ENCODE measurements around the gene COPB2.
"Not testable (repeated sequence)": the region's sequence is repeated elsewhere in the genome, so short reads cannot be mapped to it uniquely, and the experiment has no call there.

COPB2 gene

DNA sequence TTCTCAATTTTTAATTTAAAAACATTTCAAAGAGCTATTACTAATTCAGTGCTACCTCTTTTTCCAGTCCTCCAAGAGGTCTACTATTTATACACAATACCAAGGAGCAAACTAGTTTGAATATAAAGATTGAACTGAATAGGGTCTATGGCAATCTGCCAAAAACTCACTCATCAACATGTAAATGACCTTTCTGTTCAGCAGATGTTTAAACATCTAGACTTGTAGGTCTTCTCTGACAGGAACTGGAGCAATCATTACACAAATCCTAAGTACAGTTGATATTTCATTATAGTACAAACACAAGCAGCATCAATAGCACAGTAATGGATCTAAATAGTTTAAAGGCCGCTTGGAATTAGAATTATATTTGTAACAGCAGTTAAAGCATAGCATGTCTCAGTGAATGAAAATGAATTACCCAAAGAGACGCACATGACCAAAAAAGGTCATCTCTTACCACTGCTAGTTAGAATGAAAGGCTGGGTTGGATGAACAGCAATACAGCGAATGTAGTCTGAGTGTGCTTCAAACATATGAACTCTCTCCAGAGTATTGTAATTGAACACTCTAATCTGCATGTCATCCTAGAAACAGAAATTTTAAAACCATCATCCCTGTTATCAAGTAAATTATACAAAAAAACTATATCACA, 10.7 kb downstream of the COPB2 start:
- DNase-seq, result no peak

DNA sequence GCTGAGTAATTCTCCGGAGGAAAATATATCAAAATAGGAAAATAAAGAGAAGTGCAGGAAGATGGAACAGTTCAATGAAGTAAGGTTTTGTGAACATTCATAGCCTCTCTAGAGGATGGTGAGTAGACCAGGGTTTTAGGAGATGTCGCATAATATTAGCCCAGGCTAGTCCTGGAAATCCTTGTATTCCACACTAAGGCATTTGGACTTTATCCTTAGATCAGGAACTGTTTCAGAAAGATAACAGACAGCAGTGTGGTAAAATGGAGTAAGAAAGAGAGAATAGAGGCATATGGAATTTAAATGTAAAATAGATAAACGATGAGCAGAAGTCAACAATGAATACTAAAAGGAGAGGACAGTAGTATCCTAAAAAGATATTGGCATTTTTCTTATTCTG, 12.1 kb downstream of the COPB2 start:
- DNase-seq, result no peak

DNA sequence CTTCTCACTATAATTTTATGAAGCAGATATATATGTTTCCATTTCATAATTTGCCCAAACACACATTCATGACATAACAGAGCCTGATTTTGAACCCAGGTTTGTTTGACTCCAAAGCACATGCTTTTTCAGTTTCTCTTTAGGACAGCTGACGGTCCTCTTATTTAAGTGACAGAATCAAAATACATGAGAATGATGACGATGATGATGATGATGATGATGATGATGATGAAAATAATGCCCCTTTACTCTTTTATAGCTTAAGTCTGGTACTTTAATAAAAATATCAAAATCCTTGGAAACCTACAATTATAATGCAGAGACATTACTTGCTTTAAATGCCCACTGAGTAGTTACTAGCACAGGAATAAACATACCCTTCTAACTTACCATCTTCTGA, 15.3 kb downstream of the COPB2 start:
- DNase-seq, result no peak

DNA sequence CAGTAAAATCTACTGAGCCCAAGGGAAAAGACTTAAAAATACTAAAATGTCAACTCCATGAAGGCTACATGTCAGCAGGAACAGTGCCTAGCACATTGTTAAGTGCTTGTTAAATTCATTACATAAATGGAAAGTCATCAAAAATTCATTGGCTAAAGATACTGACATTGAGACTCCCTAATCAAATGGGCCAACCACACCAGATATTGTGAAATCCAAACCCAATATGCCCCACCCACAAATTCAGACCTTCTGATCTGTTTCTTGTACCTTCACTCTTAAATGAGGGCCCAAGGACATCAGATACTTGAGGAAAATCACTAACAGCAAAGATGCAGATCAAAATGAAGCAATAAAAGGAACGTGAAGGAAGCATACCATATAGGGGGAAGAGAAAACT, 24.9 kb downstream of the COPB2 start:
- no peak for DNase-seq

DNA sequence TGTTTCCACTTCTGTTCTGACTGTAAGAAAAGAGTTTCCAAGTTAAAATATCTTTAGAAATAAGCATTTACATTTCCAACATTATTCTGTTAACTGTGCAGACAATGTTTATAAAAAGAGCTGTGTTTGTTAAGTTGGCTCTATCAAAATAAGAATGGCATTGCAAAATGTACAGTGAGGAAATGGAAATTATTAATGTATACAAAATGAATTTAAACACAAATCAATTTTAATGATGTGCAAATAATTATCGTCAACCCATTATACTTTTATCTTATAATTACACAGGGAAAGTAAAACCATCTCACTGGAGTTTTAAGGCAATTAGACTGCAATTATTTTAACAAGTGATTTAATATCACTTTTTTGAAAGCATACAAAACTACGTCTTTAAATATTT, 28.2 kb downstream of the COPB2 start:
- DNase-seq, result no peak

DNA sequence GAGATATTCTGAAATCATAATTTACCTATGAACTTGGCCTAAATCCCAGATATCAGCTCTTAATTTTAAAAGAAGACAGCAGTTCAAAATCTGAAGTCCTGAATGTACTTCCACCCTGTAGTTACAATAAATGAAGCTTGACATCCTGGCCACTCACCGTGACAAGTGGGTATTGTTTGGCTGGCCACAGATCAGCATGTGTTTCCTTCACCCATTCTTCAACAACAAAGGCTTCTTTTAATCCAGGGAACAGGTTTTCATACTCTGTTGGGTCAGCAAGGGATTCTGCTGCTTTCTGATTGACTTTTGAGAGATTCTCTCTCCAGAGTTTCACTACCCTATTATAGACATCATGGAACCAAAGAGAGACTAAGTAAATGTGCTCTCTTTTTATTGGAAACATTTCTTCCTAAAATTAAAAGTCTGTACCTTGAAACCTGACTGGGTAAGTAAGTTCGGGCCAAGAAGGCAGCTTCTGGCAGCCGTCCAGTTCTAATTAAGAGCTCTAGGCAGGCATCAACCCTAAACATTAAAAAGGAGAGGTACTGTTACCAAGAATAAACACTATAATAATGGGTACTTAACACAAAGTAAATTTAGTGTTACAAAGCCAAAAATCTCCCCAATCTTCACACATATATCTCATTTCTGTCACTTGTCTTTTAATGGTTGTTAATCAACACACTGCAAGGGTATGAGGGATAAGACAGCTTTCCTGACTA, 30.4 kb downstream of the COPB2 start:
- no peak for DNase-seq

DNA sequence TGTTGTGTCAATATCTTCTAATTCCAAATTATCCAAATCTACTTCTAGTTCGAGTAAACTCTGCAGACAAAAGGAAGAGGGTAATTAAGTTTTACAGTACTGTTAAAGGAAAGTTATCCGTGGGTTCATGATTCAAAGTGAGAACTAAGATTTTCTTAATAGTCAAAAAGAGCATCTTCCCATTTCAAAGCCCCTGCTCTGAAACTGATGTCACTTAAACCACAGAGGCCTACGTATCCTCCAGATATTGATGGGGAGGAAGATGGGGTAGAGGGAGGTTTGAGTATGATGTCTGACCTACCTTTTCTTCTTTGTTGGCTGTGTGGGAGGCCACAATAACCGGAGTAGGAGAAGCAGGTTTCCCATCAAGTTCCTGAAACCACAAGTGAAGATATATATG, 31.5 kb downstream of the COPB2 start:
- no peak for DNase-seq

DNA sequence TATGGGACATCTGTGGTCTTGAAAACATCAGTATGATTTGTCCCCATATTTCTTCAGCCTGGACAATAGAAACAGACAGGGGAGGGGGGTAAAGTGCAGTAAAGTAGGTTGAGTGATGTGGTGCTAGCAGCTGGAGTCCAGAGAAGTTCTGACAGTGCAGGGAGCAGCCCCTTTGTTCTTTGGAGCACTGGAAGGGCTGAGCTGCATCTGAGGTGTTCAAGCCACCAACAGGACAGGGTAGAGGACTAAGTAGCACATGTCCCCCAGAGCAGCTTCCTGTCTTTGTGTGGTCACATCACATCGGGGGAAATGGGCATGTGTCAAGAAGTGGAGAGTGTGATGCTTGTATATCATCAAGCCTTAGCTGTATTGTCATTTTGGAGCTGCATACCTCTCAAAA, 33.6 kb downstream of the COPB2 start:
- DNase-seq, result no peak

DNA sequence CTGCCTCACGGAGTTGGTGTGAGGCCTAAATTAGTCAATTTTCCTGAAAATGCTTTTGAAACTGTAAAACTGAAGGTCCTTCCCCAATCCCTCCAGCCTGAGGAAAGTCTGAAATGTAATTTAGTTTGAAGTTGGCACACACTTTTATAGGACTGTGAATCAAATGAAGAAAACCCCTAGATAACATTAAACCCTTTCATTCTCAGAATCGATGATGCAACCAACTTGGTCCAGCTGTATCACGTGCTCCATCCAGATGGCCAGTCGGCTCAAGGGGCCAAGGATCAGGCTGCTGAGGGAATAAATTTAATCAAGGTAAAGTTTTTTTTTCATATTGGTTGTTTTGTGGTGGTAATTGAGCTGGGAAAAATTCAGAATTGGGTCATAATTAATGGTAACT, 34.0 kb downstream of the COPB2 start:
- DNase-seq, result no peak

DNA sequence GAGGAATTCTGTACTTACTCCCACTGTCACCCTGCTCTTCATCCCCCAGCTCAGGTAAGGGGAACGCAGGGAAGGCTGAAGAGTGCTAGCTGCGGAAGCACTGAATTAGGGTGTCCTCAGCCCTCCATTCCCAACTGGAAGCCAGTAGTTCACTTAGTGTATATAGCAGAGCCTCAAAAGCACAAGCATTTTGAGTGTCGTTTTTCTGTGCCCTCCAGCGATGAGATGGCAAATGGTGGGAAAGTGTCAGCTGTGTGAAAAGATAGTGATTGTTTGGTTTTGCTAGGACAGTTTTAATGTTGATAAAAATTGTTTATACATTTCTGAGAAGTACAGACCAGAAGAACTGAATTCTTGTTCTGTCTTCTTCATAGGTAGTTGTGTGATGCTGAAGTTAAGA, 34.8 kb downstream of the COPB2 start:
- no peak for DNase-seq

DNA sequence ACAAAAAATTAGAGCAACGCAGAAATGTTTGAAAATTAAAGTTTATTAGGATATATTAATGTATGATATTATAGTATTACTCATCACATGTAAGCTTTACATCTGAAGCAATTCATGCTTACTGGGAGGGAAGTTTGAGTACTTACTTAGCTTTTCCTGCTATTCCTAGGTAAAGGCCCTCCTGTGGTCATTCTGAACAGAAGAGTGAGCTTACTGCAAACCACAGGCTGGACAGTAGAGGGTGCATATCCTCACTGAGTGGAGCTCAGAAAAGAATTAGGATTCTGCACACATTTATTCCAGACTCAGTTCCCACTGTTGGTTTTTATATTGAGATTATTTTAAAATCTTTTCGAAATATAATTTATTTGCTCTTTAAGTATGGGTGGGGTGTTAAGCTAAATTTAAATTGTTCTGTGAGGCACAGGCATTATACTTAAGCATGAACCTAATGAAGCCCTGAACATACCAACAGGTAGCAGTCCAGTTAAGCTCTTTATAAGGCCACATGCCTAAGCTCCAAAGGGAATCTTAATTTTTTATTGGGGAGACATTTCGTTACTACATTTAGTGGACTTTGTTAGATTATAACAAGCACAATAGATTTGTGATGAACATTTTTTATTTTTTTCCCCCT, 35.4 kb downstream of the COPB2 start:
- DNase-seq, result peak; percentile 22 to 23

DNA sequence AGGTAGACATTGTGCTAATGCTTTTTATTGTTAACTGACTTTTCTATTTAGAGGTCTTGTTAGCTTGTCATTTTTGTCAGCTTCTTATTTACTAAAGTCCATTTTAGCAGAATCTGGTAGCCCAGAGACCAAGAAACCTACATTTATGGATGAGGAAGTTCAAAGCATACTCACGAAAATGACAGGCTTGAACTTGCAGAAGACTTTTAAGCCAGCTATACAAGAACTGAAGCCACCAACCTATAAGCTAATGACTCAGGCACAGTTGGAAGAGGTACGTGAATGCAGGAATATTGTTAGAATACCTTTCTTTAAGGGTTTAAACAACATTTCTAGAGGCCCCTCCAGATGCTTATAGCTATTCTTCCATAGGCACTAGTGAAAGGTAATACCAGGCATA, 42.7 kb downstream of the COPB2 start:
- no peak for DNase-seq

DNA sequence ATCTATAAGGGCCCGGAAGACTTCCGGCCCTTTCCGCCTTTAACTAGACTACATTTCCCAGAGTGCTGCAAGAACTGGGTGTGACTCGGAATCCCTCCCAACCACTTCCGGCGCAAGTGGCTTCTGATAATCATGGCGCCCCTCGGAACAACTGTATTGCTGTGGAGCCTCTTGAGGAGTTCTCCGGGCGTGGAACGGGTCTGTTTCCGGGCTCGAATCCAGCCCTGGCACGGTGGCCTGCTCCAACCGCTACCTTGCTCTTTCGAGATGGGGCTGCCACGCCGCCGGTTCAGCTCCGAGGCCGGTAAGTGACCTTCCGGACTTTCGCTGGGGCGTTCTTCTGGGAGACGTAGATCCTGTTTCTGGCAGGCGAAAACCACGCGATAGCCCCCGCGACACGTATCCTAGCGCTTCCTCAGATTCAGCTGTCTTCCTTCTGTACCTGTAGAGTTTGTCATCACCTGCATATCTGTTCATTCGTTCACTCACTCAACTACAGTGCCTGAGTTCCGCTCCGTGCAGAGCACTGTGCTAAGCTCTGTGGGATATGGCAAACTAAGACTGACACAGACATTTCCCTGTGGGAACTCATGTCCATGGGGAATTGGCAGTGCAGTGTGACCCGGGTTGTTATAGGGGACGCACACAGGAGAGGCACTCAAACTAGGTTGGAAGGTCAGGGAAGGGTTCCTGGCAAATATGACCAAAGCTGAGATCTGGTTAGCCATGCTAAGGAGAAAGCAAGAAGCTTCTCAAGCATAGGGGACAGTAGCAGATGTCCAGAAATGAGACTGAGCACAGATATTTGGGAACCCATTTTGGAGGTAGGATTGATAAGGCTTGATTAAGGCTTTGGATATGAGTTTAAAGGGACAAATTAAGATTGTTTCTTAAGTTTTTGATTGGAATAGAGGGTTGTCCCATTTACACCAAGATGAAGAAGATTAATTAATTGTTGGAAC, 45.3 kb downstream of the COPB2 start, which contains the start of gene MRPS22:
TSS of gene MRPS22 (plus strand) at position 126 of the 962 bp plus-strand sequence. CDS start at position 133, 7 bp downstream.
- DNase-seq, result peak; percentile 82 to 85

DNA sequence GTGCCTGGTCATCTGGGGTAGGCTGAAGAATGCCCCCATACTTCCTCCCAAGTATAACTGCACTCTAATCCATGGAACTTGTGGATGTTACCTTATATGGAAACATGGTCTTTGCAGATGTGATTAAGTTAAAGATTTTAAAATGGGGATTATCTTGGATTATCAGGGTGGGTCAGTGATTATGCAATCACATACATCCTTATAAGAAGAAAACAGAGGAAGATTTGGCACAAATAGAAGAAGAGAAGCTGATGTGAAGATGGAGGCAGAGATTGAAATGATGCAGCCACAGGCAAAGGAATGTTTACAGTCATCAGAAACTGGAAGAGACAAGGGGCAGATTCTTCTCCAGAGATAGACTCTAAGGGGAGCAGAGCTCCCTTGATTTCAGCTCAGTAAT, 47.4 kb downstream of the COPB2 start:
- DNase-seq, result no peak

DNA sequence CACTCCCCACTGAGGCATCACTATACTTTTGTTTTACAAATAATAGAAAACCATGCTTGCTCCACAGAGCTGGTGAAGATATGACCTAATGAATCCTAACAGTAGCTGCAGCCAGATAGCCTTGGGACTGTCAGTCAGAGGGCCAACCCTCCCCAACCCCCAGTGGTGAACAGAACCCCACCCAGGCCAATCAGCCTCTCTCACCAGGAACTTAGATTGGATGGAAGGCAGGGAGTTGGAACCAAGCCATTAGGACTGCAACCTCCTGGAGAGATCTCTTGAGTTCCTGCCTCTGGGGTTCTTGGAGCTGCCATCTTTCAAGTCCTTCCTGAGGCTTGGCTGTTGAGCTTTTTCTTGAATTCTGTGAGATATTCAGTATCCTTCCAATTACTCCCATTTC, 48.7 kb downstream of the COPB2 start:
- DNase-seq, result no peak

DNA sequence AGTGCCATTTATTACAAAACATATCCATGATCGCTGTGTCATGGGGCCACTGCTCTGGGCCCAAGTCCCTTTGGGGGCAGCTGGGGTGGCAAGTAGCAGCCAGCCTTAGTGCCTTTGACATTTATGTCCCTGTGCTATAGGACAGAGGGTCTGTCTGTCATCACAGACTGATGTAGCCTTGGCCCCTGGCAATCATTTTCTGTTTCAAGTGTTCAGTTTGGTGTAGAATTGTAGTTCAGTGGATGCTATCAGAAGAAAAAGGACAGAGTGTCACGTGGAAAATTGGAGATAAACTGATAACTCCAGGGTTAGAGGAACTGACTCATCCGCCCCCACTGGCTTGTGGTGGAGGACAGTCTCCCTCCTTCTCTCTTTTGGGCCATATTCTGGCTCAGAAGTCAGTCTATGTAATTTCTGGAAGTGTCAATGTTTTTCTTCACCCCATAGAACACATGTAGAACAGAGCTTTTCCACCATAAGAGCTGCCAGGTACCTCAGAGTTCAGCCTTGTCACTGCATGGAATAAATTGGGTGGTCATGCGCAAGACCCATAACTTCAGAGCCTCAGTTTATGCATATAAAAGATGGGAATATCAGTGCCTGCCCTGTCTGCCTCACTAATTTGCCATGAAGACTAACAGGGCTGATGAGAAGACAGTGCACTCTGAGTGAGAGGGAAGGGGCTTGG, 50.1 kb downstream of the COPB2 start:
- peak; percentile 9 to 13 for DNase-seq

DNA sequence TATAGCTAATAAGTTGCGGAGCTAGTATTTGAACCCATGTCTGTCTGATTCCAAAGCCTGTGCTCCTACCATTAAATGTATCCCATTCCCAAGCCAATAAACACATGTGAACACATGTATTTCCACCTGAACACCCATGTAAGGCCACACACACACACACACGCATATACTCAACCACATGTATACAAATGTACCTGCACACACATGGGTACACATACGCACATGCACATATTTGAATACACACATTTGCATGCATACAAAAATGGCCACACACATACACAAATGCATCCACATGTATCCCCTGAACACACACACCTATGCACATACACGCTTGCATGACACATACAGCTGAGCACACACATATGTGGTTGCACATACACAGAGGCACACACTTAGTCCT, 51.0 kb downstream of the COPB2 start:
- no peak for DNase-seq

DNA sequence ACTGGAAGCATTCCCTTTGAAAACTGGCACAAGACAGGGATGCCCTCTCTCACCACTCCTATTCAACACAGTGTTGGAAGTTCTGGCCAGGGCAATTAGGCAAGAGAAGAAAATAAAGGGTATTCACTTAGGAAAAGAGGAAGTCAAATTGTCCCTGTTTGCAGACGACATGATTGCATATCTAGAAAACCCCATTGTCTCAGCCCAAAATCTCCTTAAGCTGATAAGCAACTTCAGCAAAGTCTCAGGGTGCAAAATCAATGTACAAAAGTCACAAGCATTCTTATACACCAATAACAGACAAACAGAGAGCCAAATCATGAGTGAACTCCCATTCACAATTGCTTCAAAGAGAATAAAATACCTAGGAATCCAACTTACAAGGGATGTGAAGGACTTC, 54.8 kb downstream of the COPB2 start:
- not testable (repeated sequence) for DNase-seq

DNA sequence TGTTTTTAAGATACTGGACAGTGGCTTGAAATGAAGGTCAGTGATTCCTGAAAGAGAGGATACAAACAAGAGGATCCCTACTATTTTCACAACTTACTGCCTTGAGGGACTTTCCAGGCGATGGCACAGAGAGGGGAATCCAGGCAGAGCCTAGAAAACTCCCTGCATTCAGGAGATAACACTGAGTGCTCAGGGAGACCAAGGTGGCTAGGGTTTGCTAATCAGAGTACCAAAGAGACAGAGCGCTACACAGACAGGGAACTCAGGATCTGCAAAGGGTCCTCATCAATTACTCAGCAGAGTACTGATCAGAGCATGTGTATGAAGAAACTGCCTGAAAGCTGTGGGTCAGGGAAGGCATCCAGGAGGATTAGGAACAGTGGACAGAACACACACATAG, 57.4 kb downstream of the COPB2 start:
- no peak for DNase-seq

DNA sequence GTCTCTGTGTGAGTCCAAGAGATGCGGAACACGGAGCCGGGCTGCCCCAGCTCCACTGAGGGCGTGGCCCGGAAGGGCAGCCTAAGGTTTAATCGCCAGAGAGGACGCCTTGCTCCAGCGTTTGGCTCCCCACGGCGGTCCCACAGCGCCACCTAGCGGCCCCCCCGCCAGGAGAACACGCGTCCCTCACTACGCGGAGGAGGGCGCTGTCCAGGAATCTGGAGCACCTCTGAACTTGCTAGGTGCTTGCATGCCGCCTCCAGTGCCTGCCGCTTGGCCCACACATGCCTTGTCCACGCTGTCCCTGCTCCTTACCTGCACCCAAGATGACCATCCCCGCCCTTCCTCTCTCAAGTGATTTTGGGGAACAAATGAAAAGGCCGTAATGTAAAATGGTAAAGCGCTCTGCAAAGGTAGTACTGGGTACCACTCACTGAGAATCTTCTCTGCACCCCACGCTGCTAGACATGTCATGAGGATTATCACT, 60.0 kb downstream of the COPB2 start:
- peak; percentile 81 to 96 for DNase-seq

DNA sequence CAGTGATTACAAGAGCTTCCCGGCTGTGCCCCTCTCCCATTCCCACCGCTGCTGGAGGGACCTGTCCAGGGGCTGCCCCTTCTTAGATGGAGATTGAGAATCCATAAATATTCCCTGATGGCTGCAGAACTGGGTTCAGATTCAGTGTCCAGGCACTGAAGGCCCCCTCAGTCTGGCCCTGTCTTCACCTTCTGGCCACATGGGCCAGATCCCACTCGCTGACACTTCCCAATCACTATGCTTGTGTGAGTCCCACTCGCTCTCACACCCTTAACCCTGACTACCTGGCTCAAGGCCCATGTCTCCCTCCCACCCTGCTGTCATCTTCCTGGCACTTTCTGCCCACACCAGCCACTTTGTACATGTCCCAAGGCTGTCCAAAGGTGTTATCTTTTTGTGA, 61.1 kb downstream of the COPB2 start:
- DNase-seq, result no peak

DNA sequence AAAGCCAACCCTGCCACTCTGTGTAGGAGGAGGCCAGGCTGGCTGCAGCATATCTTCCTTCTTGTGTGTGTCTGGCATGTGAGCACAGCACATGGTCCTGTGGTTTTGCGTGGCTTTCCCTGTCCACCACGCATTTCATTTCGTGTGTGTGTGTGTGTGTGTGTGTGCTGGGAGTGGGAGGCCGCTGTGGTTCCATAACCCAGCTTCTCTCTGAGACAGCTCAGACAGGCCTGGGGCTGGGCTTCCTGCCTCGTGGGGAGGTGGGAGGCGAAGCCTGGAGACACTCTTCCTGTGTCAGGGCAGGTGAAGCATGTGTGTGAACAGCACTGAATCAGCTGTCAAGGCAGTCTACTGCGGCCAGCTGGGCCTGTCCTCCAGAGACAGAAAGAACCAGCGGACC, 61.6 kb downstream of the COPB2 start:
- DNase-seq, result peak in 1 of 2 donors; percentile 28

Measured in inflammatory macrophage treated with lipopolysaccharide for 1 hour (primary cell).